ENCODE data around the gene ZBTB7C. TPM values are rescaled to one million over a fixed set of nuclear protein-coding genes. Genes with fewer than 3 reads are reported as not detected.

Gene ZBTB7C
- total RNA-seq, 1 donor: not detected

DNA sequence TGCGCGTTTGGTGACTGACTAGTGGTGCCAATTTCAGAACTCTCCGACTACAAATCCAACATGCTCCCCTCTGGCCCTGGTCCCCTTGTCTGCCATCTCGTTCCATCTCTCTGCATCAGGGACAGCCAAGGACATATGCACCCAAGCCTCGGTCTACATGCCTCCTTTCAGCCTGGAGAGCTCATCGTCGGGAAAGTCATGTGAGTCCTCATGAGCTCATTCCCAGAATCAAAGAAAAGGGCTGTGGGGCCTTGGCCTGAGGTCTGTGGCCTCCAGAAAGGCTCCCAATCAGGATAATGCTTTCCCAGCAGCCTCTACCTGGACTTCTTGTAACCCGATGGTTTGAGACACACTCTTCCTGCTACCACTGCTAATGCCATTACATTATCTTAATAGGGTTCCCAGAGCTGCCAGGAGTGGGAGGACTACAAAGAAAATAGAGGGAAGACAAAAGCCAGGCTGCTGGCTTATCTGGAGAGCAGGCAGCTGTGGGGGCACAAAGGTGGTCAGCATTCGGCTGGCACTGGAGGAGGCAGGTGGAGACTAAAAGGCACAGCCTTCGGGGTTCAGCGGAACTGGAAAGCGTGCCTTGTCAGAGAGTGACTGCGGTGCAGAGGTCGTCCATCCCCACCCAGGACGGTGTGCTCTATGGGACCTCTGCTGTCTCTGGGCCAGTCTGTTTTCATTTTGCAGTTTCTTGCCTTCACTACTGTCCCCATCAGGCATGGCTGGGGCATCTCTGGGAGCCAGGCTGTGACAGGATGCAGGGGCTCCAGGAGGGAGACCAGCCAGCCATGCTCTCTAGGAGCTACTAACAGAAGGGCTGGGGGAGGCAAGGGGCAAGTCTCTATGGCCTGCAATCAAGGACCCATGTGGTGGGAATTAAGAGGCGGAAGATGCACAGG is 374.3 kb downstream of the ZBTB7C start:
- TF ChIP-seq, protein P1, sequence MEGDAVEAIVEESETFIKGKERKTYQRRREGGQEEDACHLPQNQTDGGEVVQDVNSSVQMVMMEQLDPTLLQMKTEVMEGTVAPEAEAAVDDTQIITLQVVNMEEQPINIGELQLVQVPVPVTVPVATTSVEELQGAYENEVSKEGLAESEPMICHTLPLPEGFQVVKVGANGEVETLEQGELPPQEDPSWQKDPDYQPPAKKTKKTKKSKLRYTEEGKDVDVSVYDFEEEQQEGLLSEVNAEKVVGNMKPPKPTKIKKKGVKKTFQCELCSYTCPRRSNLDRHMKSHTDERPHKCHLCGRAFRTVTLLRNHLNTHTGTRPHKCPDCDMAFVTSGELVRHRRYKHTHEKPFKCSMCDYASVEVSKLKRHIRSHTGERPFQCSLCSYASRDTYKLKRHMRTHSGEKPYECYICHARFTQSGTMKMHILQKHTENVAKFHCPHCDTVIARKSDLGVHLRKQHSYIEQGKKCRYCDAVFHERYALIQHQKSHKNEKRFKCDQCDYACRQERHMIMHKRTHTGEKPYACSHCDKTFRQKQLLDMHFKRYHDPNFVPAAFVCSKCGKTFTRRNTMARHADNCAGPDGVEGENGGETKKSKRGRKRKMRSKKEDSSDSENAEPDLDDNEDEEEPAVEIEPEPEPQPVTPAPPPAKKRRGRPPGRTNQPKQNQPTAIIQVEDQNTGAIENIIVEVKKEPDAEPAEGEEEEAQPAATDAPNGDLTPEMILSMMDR (IDR thresholded peaks at IDR 0.05; ENCODE audit: insufficient read depth, low read depth, low read length): no peak
- DNase-seq (ENCODE audit: low read depth): no peak
- no peak overlapping the region for H3K4me3 ChIP-seq (ENCODE audit: low read depth, low read length)

DNA sequence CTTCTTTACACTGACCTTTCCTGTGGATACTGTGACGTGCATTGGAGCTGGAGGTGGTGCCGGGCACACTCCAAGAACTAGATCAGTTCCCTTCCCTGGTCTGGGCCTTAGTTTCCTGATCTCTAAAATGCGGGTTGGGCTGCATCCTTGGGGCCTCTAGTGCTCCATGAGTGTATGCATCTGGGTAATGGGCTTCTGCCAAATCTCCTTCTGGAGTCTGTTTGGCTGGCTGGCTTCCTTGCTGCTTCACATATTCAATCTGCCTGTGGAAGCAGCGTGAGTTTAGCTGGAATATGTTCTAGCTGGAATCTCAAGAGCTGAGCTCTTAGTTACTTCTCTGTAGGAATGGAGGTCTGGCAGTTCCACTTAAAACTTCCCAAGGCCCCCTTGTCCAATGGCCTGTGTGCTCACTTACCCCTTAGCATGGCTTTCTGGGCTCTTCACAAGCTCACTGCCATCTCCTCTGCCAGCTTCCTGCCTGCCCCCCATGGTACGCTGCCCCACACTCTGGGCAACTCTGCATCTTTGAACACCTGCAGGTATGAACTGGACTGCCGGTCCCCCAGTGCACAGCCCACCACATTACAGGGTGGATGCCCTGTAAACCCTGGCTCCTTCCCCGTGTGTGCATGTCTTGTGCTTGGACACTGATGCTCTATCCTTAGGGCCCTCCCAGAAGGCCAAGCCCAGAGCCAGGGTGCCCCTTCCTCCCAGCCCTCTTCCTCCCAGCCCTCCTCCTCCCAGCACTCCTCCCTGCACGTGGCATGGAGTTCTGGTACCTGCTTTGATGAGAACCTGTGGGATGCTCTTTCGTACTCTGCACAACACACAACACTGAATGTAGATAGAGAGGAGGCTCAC is 375.2 kb downstream of the ZBTB7C start:
- DNase-seq (ENCODE audit: low read depth): no peak
- TF ChIP-seq, protein P1 (IDR thresholded peaks at IDR 0.05; ENCODE audit: insufficient read depth, low read depth, low read length): no peak

DNA sequence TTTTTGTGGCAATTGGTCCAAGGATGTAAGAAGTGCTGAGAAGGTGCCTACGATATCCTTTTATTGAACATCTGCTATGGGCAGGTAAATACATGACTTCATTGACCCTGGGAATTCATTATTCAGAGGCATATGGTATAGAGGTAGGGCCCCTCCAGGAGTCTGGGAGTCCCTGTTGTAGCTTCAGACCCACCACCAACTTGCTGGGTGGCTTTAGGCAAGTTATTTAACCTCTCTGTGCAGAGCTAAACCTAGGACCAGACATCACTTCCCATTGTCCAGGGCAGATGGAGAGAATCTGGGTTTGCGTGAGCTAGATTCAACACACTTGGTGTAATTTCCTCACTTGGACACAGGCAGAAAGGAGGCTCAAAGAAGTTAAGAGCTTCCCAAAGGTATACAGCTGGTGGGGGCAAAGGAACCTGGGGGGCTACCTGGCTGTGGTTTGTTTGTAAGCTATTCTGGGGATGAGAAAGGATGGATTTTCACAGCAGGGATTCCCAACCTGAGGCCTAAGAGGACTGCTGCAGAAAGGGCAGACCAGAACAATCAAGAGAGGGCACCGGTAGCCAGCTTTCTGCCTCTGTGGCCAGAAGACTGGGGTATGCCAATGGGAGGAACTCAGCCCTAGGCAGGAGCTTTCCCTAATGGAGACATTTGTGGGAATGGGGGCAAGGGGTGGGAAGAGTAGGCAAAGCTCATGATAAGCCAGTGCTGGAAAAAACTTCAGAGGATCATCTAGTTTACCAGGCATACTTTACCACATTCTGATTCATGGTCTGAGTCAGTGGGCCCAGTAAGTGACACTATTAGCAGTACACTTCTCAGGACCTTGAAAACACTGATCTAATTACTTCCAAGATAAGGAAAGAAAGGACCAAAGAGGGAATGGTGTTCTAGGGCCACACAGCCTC is 376.1 kb downstream of the ZBTB7C start:
- no peak overlapping the region for H3K4me3 ChIP-seq (ENCODE audit: low read depth, low read length)
- no peak for DNase-seq (ENCODE audit: low read depth)
- TF ChIP-seq, protein P1 (IDR thresholded peaks at IDR 0.05; ENCODE audit: insufficient read depth, low read depth, low read length): no peak

More for the DNA sequence above, 375.2 kb downstream of the ZBTB7C start:
- no peak overlapping the region for H3K4me3 ChIP-seq (ENCODE audit: low read depth, low read length)

DNA sequence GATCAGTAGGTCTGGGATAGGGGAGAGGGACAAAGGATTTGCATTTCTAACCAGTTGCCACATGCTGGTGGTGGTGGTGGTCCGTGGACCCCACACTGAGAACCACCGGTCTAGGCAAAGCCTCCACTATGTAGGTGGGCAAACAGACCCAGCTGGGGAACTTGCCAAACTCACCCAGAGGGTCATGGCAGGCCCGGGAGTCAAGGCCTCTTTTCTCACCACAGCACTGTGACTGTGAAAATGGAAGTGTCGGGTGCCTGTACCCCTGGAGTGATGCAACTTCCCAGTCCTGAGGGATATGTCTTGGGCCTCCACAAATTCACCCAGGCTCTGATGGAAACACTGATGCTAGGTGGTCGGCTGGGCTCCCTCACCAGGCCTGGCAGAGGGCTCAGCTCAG is 377.5 kb downstream of the ZBTB7C start:
- TF ChIP-seq, protein P1 (IDR thresholded peaks at IDR 0.05; ENCODE audit: insufficient read depth, low read depth, low read length): no peak
- H3K4me3 ChIP-seq (ENCODE audit: low read depth, low read length): no peak overlapping the region
- DNase-seq (ENCODE audit: low read depth): no peak

DNA sequence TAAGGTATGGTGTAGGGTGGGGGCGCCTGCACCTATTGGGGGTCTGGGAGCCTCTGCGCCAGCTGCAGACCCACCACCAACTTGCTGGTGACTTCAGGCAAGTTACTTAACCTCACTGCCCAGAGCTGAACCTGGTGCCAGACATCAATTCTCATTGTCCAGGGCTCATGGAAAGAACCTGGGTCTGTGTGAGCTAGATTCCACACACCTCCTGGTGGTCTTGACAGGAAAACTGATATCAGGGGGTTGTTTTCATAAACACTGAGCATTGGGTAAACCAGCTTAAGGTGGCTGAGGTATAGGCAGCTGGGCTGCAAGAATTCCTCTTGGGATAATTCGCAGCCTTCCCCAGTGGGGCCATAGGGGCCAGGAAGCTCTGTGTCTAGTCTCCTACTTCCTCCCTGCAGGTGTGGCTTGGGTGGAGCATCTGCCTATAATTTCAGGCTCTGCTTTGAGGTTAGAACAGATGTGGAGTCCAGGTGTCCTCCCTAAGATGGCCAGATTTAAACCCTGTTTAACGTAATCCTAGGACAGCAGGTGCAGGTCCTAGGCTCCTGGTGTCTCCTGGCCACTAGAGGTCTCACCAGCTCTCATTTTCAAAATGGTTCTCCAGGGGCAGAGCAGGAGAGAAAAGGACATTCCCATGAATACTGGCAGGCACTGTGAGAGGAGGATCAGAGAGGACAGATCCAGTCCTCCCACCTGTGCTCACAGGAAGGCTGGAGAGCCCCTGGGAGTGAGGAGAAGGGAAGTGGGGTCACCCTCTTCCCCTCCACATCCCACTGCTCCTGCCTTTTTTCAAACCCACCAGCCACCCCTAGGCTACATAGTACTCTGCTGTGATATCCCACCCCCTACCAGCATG is 378.3 kb downstream of the ZBTB7C start:
- H3K4me3 ChIP-seq (ENCODE audit: low read depth, low read length): no peak overlapping the region
- TF ChIP-seq, protein P1 (IDR thresholded peaks at IDR 0.05; ENCODE audit: insufficient read depth, low read depth, low read length): peak; percentile 81
- peak; percentile 57 for DNase-seq (ENCODE audit: low read depth)
